Peyer's patch (tissue), 4 donors: ENCODE results near the gene TMEM117.

Experiments
- POLR2A ChIP-seq, 2 donors: fragments of 450-650 bp; IDR thresholded peaks; one replicate each; pipeline ENCODE4 v1.5.1; 2017; ENCODE audit warnings: antibody characterized with exemption in 2 of 2, mild to moderate bottlenecking in 2 of 2, moderate library complexity in 2 of 2
- TF ChIP-seq, protein P1 (sequence below), 6 experiments: fragments of 450-650 bp in 4 of 6; fragments of 200-600 bp in 2 of 6; sonication (generic) in 1 of 6; IDR thresholded peaks; one replicate each; pipeline ENCODE4 v1.5.1; 2017 to 2019; ENCODE audit warnings: antibody characterized with exemption in 6 of 6, mild to moderate bottlenecking in 3 of 6, moderate library complexity in 1 of 6

DNA sequence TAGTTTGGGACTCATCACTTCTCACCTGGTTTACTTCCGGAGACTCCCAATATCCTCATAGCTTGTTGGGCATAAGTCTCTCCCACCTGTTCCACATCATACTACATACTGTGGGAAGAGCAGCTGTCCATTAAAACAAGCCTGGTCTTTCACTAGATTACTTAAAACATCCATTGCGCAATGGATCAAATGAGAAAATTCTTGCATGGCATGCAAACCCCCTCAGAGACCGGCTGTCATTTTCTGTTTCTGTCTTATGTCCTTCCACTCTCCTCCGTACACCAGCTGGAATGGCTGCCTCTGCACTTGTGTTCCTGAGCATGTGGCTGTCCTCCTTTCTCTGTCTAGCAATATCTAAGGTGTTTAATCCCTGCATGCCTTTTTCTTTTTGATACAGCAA is 265.6 kb downstream of the TMEM117 start:
- no peak for TF ChIP-seq POLR2A (IDR thresholded peaks at IDR 0.05)
- TF ChIP-seq, protein P1, sequence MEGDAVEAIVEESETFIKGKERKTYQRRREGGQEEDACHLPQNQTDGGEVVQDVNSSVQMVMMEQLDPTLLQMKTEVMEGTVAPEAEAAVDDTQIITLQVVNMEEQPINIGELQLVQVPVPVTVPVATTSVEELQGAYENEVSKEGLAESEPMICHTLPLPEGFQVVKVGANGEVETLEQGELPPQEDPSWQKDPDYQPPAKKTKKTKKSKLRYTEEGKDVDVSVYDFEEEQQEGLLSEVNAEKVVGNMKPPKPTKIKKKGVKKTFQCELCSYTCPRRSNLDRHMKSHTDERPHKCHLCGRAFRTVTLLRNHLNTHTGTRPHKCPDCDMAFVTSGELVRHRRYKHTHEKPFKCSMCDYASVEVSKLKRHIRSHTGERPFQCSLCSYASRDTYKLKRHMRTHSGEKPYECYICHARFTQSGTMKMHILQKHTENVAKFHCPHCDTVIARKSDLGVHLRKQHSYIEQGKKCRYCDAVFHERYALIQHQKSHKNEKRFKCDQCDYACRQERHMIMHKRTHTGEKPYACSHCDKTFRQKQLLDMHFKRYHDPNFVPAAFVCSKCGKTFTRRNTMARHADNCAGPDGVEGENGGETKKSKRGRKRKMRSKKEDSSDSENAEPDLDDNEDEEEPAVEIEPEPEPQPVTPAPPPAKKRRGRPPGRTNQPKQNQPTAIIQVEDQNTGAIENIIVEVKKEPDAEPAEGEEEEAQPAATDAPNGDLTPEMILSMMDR (IDR thresholded peaks at IDR 0.05) = no peak
